ENCODE data around the gene RELA.
"Not testable (repeated sequence)": the region's sequence is repeated elsewhere in the genome, so short reads cannot be mapped to it uniquely, and the experiment has no call there.

Gene RELA

DNA sequence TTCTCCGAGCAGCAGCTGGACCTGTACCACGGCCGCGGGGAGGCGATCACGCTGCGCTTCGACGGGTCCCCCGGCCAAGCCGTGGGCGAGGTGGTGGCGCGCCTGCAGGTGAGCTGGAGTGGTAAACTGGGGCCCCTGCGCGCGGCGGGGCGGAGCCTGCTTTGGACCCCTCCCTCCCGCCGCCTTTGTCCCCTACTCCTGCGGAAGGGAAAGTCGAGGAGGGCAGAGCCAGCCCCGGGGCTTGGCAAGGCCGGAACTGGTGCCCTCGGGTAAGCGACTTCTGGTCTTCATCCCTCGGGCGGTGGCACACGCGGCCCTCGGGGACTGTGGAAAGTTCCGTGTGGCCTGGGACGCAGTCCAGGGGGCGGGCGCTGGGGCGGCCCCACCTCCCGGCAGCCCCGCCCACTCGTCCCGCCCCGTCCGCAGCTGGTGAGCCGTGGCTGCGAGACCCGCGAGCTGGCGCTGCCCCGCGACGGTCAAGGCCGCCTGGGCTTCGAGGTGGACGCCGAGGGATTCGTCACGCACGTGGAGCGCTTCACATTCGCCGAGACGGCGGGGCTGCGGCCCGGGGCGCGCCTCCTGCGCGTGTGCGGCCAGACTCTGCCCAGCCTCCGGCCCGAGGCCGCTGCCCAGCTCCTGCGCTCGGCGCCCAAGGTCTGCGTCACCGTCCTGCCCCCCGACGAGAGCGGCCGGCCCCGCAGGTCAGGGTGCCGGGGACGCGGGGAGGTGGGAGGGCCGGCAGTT is 15.6 kb downstream of the RELA start:
- DNase-seq, result no peak

DNA sequence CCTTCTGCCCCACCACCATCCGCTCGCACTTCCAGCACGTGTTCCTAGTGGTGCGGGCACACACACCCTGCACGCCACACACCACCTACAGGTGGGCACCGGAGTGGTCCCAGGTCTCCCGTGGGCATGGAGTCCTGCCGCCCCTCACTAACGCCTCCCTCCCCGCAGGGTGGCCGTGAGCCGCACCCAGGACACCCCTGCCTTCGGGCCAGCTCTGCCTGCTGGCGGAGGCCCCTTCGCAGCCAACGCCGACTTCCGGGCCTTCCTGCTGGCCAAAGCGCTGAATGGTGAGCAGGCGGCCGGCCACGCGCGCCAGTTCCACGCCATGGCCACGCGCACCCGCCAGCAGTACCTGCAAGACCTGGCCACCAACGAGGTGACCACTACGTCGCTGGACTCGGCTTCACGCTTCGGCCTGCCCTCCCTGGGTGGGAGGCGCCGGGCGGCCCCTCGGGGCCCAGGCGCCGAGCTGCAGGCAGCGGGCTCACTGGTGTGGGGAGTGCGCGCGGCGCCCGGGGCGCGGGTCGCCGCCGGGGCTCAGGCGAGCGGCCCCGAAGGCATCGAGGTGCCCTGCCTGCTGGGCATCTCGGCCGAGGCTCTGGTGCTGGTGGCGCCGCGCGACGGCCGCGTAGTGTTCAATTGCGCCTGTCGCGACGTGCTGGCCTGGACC is 16.3 kb downstream of the RELA start:
- no peak for DNase-seq

DNA sequence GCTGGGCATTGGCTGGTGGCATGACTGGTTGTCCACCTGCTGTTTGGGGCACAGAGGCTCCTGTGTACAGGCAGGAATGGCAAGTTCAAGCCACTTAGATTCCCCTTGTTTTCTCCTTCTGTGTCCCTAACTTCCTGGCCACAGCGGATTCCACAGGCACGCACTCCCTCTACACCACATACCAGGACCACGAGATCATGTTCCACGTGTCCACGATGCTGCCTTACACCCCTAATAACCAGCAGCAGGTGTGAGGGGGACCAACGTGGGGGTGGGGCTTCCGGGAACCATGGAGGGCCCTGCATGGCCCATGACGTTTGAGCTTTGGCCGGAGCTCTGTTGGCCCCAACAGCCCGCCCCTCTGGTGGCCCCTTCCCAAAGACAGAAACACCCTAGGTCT is 17.0 kb downstream of the RELA start:
- no peak for DNase-seq

DNA sequence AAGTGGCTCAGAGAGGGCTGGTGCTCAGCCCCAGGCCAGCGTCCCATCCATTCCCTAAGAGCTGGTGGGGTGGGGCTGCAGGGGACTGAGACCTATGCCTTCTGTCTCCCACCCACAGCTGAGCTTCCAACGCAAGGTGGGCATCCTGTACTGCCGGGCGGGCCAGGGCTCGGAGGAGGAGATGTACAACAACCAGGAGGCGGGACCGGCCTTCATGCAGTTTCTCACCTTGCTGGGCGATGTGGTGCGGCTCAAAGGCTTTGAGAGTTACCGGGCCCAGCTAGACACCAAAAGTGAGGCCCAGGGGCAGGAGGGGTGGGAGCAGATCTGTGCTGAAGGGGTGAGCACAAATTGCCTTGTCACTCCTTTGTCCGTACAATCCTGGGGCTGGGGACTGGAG is 17.9 kb downstream of the RELA start:
- no peak for DNase-seq

DNA sequence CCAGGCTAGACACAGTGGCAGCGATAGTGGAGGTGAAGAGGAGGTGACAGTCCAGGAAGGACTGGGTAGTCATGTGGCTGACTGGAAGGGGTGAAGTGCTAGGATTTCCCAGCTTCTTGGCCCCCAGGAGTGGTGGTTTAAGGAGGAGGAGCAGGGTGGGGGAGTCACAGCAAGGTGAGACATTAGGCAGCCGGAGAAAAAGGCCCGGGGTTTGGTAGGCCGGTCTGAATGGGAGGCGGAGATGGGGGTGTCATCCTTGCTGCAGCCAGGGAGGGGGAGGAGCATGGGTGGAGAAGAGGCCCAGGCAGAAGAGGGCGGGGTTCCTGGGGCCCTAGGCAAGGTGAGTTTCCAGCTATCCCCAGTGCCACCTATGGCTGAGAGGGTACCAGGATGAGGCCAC is 18.7 kb downstream of the RELA start:
- no peak for DNase-seq

DNA sequence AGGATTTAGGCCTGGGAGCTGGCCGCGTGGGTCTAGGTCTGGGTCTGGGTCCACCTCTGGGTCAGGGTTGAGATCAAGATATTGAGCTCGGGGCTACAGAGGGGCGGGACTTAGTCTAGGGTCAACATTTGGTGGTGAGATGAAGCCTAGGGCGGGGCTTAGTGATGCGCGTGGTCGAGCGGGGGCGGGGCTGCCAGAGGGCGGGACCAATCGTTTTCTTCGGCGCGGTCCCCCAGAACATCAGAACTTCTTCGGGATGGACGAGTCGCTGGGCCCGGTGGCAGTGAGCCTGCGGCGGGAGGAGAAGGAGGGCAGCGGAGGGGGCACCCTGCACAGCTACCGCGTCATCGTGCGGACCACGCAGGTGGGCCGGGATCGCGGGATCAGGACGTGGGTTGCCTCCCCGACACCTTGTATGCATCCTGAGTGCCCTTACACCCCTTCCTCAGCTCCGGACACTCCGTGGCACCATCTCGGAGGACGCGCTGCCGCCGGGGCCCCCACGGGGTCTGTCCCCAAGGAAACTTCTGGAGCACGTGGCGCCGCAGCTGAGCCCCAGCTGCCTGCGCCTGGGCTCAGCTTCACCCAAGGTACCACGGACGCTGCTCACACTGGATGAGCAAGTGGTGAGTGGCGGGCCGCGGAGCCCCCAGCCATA is 20.6 kb downstream of the RELA start:
- DNase-seq, result no peak

DNA sequence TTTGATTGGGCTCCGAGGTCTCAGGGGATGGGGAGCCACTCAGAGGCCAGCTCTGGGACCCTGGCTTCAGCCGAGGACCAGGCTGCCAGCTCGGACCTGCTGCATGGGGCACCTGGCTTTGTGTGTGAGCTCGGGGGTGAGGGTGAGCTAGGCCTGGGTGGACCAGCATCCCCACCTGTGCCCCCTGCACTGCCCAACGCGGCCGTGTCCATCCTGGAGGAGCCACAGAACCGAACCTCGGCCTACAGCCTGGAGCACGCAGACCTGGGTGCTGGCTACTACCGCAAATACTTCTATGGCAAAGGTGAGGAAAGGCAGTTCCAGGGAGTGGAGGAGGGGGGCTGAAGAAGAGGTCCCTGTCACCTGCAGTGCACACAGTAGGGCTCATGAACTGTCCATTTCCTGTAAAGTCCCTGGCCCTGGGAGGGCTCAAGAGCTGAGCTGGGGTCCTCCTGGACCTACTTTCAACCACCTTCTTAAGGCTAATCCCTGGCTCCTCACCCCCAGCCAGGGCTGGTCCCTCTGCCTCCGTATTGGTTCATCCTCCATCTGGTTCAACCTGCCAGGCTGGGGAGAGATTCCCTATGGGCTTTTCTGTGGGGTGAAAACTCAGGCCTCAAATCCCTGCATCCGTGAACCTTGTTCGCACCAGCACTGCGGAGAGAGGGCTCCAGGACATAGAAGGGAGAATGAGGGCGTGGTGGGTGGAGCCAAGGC is 21.3 kb downstream of the RELA start:
- peak in 1 of 2 experiments; percentile 1 for DNase-seq

DNA sequence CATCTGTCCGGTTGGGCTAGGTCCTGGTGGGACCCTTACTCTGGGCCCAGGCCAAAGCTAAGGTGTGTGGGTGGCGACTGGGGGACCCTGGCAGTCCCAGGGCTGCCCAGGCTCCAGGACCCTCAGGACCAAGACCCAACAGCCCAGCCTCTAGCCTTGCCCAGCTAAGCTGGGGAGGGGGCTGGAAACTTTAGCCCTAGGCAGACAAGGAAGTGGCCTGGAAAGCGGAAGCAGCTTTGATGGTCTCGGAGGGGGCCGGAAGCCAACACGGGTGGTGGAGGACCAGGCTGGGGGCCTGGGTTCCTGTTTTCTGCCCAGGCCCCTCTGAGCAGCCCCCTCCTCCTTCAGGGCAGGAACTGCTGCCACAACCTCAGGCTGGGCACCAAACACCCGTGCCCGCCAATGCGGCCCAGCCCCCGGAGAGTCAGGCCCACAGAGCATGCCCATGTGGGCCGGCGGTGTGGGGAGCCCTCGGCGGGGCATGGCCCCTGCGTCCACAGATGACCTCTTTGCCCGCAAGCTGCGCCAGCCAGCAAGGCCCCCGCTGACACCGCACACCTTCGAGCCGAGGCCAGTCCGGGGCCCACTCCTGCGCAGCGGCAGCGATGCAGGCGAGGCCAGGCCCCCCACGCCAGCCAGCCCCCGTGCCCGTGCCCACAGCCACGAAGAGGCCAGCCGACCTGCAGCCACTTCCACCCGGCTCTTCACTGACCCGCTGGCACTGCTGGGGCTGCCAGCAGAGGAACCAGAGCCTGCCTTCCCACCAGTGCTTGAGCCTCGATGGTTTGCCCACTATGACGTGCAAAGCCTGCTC is 22.0 kb downstream of the RELA start:
- peak; percentile 84 to 87 for DNase-seq

DNA sequence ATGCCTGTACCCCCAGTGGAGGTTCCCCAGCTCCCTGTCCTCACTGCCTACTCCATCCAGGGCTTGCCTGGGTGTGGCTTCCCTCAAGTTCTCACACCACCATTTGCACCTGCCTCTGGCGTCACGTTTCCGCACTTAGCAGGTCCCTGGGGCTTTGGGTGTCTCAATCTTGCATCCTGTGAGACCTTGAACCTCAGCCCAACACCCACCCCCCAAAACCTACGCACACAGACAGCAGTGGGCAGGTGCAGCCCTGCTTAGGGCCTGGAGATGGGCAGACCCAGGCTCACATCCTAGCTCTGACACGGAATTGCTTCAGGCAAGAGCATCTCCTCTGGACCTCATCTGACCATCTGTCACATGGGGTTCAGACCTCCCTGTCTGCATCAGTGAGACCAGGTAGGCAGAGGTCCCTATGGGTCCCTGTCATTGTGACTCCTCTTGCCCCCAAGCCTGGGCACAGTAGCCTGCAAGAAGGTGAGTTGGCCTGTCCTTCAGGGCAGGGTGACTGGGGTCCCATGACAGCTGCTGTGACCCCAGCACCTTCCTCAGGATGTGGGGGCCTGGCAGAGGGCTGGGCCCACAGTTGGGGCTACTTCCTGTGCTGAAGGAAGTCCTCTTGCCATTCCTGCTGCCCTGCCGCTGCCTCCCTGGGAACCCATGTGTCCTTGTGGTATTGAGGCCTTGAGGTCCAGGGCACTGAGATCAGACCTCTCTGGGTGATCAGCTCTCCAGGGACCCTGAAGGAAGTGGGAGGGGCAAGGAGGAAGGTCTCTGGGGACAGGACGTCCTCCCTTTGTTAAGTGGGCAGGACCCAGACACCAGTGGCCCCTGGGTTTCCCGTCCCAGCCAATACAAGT is 22.9 kb downstream of the RELA start:
- DNase-seq, result peak; percentile 42 to 49

DNA sequence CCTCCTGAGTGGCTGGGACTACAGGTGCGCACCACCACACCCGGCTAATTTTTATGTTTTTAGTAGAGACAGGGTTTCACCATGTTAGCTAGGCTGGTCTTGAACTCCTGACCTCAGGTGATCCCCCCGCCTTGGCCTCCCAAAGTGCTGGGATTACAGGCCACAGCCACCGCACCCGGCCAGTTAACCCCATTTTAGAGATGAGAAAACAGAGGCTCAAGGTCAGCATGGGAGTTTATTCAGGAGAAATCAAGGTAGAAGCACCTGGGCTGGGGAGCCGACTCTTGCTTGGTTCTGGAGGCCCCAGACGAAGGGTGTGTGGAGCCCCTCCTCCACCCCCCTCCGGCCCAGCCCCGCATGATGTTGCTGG is 23.5 kb downstream of the RELA start:
- DNase-seq, result not testable (repeated sequence)

DNA sequence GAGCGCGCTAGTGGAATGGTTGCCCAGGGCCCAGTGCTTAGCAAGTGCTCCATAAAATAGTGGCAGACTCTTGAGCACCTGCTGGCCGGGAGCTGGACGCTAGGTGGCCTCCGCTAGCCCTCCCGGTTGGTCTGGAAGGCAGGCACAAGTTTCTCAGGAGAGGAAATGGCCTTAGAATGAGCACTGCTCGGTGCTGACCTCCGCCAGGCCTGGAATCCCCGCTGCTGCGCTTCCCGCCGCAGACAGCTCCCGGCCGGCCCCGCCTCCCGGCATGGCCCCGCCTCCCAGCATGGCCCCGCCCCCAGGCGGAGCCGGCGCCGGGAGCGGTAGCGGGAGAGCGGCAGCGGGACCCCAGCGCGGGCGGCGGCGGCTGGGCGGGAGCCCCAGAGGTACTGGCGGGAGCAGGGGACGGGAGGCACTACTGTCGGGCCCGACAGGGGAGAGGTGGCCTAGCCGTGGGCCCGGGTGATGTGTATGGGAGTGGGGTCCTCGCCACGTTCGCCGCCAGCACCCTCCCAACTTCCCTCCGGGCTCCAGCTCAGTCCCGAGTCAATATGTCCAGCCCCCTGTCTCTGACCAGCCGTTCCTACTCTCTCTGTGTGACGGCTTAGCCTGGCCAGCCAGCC is 24.8 kb downstream of the RELA start, which contains the start of gene SIPA1:
SIPA1 (plus strand) TSS at position 308 of the 626 bp plus-strand sequence. CDS start 2,821 bp downstream, outside the sequence.
- peak; percentile 60 to 74 for DNase-seq

DNA sequence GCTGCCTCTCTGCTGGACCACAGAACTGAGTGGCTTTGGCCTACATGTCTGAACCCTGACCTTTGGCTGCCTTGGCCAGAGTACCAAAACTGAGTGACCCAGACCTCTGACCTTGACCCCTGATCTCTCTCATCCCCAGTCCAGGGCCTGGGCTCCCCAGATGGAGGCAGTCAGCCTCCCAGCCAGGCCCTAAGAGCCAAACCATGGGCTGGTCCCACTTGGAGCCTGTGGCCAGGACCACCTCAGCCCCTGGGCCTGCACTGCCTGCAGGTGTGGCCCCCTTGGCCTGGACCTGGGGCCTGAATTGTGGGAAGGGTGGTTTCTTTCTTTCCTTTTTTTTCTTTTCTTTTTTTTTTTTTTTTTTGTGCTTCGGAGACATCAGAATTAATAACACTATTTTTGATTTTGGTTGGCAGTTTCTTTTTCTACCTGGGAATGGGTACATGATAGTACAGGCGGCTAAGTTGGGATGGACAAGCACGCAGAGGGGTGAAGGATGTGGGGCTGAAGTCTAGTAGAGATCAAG is 25.6 kb downstream of the RELA start:
- no peak for DNase-seq

DNA sequence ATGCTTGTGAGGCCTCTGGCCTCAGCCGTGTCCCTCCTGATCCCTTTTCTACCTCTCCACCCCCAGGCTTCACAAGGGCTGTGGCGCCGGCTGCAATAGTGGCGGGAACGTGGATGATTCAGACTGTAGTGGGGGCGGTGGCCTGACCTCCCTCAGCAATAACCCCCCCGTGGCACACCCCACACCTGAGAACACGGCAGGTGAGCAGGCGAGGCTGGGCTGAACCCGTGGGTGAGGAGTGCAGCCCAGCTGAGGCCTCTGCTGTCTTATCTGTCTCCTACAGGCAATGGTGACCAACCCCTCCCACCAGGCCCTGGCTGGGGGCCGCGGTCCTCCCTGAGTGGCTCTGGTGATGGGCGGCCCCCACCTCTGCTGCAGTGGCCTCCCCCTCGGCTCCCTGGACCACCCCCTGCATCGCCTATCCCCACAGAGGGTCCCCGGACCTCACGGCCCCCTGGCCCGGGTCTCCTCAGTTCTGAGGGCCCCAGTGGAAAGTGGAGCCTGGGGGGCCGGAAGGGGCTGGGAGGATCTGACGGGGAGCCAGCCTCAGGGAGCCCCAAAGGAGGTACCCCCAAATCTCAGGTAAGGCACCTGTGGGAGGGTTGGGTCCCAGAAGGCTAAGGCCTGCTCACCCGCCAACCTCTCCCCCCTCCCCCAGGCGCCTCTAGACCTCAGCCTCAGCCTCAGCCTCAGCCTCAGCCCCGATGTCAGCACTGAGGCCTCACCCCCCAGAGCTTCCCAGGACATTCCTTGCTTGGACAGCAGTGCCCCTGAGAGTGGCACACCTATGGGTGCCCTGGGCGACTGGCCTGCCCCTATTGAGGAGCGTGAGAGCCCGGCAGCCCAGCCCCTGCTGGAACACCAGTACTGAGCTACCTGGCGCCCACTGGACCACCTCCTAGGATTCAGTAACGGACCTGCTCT is 26.3 kb downstream of the RELA start:
- DNase-seq, result no peak

DNA sequence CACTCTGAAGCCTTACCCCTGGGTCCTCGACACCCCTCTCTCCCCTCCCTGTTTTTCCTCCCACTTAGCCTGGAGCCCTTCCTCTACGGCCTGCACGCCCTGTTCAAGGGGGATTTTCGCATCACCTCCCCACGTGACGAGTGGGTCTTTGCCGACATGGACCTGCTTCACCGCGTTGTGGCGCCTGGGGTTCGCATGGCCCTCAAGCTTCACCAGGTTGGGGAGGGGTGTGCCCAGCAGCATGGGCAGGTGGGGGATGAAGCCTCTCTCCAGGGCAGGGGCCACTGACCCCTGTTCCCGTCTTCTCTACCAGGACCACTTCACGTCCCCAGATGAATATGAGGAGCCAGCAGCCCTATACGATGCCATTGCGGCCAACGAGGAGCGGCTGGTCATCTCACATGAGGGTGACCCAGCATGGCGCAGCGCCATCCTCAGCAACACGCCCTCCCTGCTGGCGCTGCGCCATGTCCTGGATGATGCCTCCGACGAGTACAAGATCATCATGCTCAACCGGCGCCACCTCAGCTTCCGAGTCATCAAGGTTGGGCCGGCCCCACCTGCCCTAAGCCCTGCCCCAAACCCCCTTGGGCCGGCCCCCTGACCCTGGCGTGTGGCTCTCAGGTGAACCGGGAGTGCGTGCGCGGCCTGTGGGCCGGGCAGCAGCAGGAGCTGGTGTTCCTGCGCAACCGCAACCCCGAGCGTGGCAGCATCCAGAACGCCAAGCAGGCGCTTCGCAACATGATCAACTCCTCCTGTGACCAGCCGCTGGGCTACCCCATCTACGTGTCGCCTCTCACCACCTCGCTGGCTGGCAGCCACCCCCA is 27.6 kb downstream of the RELA start:
- no peak for DNase-seq

DNA sequence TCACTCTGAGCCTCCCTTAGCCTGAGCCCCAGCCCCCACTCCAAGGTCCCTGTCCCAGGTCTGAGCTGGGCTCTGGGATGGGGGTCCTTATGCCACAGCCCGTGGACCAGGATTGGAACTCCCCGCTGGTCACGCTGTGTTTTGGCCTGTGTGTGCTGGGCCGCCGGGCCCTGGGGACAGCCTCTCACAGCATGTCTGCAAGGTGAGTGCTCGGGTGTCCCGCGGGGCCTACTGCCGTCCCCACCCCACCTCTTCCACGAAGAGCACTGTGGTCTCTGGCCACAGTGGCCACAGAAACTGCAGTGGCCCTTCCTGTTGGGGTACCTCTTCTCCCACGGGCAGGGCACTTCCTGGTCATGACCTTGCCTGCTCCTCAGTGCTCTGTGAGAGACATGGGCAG is 28.3 kb downstream of the RELA start:
- no peak for DNase-seq

DNA sequence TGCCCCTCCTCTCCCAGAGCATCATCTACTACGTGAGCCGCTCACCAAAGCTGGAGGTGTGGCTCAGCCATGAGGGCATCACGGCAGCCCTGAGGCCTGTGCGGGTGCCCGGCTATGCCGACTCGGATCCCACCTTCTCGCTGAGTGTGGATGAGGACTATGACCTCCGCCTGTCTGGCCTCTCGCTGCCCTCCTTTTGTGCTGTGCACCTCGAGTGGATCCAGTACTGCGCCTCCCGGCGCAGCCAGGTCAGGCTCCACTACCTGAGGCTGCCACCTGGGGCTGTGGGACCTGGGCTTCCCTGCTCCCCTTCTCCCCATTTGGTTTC is 28.6 kb downstream of the RELA start:
- DNase-seq, result no peak

DNA sequence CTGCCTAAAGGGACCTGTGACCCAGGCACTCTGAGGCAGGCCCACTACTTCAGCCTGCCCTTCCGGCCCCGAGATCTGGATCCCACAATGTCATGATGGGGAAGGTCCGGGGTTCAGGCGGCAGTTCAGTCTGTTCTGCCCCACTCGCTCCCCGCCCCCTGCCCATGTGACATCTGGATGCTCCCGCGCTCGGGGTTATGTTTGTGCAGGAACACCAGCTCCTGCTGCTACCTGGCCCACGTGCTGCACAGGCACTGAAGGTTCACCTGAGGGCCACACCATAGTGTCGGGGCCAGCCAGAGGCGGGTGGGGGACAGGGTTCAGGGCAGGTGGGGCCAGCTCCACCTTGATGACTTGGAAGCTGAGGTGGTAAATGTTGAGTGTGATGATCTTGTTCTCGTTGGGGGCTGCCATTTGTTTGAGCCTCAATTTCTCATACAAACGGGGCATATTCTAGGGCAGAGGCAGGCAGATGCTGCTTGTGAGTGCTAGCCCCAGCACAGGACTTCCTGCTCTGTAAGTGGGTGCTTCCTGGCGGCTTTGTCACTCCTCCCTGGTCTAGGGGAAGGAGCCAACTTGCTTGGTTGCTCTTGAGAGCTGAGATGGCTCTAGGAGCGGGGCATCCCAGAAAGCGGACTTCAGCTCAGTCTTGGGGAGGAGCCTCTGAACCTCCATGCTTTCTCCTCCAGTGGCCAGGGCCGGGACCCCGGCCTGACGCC is 29.2 kb downstream of the RELA start:
- DNase-seq, result no peak

DNA sequence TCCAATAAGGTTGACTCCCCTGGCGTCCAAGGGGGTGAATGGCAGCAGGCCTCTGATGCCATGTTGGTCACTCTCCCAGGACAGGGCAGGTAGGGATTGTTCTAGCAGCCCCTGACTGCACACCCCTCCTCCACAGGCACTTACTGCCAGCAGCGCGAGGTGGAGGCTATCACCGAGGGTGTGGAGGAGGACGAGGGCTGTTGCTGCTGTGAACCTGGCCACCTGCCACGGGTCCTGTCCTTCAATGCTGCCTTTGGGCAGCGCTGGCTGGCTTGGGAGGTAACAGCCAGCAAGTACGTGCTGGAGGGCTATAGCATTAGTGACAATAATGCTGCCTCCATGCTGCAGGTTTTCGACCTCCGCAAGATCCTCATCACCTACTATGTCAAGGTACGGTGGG is 32.5 kb downstream of the RELA start:
- DNase-seq, result no peak
